ENCODE data around the gene WDR76.
"Not testable (repeated sequence)": the region's sequence is repeated elsewhere in the genome, so short reads cannot be mapped to it uniquely, and the experiment has no call there.

WDR76 gene

DNA sequence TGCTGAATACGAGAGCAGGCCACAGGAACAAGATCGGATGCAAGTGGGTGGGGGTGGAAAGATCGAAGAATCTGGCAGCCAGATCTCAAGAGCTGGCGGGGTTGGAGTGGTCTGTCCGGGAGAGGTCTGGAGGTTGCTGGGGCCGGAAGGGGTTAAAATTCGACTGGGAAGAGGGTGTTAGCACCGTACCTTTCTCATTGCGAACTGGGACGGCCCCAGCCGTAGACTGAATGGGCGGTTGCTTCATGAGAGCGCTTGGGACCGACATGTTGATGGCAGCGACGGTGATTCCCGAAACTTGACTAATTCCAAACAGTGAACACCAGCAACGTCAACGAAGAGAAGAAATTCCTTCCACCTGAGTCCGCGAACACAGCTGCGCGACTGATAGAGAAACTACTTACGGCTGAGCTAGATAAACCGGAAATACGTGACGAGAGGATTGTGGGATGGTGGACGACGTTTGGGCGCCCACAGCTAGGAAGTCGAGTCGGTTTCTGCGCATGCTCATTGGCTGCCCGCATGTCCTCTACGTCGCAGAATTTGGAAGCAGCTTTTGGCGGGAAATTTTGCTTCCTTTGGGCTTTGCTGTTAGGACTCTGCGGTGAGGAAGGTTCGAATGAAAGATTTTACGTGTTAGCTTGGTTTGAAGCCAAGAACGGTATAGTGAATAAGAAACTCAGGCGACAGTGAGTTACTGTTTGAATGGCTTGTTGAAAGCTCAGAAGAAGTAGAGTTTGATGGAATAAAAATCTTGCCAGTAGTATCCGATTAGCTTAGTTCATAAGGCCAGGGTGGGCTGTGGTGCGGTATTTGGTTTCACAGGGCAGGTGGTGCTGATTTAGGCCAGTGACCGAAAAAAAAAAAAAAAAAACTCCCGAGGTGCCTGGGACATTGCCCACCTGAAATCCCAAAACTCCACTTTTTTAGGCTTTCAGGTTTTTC lies 2.2 kb upstream of the WDR76 start, which contains the start of gene MFAP1:
TSS of gene MFAP1 (minus strand) at position 389 of the 945 bp plus-strand sequence. CDS start at position 268, 121 bp downstream.
- H3K4me3 ChIP-seq (ENCODE audit: low read depth, low read length), result peak within 1 kb of the TSS; percentile 95
- peak; percentile 99 for DNase-seq (ENCODE audit: low read depth)
- TF ChIP-seq, protein P1, sequence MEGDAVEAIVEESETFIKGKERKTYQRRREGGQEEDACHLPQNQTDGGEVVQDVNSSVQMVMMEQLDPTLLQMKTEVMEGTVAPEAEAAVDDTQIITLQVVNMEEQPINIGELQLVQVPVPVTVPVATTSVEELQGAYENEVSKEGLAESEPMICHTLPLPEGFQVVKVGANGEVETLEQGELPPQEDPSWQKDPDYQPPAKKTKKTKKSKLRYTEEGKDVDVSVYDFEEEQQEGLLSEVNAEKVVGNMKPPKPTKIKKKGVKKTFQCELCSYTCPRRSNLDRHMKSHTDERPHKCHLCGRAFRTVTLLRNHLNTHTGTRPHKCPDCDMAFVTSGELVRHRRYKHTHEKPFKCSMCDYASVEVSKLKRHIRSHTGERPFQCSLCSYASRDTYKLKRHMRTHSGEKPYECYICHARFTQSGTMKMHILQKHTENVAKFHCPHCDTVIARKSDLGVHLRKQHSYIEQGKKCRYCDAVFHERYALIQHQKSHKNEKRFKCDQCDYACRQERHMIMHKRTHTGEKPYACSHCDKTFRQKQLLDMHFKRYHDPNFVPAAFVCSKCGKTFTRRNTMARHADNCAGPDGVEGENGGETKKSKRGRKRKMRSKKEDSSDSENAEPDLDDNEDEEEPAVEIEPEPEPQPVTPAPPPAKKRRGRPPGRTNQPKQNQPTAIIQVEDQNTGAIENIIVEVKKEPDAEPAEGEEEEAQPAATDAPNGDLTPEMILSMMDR (IDR thresholded peaks at IDR 0.05; ENCODE audit: insufficient read depth, low read depth, low read length, missing control alignments), result no peak

DNA sequence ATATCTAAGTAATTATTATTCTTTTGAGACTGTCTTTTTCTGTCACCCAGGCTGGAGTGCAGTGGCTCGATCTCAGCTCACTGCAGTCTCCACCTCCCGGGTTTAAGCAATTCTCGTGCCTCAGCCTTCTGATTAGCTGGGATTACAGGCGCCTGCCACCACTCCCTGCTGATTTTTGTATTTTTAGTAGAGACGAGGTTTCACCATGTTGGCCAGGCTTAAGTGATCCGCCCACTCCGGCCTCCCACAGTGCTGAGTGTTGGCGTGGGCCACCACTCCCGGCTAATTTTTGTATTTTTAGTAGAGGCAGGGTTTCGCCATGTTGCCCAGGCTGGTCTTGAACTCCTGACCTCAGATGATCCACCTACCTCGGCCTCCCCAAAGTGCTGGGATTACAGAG lies 1.5 kb upstream of the WDR76 start:
- peak overlapping the region; percentile 95 for H3K4me3 ChIP-seq (ENCODE audit: low read depth, low read length)
- not testable (repeated sequence) for DNase-seq (ENCODE audit: low read depth)

DNA sequence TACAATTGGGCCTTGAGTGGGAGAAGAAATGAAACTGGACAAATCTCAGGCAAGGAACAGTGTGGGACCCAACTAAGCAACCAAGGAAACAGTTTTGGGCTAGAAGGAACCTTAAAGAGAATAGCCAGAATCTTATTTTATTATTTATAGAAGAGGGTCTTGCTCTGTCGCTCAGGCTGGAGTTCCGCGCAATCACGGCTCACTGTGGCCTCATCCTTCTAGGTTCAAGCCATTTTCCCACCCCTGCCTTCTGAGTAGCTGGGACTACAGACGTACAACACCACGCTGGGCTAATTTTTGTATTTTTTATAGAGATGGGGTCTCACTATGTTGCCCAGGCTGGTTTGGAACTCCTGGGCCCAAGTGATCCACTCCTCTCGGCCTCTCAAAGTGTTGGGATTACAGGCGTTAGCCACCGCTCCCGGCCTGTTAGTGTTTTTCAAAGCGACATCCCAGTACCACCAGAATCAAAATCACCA lies 734 bp upstream of the WDR76 start:
- H3K4me3 ChIP-seq (ENCODE audit: low read depth, low read length), result peak overlapping the region; percentile 61
- no peak for DNase-seq (ENCODE audit: low read depth)
- TF ChIP-seq, protein P1 (IDR thresholded peaks at IDR 0.05; ENCODE audit: insufficient read depth, low read depth, low read length, missing control alignments), result no peak

DNA sequence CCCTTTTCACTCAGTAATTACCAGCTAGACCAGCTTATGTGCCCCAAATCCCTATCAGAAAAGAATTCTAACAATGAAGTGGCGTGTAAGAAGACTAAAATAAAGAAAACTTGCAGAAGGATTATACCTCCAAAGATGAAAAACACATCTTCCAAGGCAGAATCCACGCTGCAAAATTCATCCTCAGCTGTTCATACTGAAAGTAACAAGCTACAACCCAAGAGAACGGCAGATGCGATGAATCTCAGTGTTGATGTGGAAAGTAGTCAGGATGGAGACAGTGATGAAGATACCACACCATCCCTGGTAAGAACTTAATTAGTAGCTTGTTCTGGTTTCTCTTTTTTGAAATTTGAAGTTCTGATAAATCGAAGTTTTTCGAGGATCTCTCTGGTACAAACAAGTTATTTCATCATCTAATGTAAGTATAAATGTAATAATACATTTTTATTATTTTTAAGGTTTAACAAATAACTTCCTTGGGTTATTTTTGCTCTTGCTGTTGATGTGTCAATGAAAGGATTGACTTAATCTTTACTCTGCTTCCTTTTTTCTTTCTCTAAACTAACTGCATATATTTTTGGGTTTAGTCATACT lies 1.4 kb downstream of the WDR76 start:
- peak overlapping the region; percentile 61 for H3K4me3 ChIP-seq (ENCODE audit: low read depth, low read length)

DNA sequence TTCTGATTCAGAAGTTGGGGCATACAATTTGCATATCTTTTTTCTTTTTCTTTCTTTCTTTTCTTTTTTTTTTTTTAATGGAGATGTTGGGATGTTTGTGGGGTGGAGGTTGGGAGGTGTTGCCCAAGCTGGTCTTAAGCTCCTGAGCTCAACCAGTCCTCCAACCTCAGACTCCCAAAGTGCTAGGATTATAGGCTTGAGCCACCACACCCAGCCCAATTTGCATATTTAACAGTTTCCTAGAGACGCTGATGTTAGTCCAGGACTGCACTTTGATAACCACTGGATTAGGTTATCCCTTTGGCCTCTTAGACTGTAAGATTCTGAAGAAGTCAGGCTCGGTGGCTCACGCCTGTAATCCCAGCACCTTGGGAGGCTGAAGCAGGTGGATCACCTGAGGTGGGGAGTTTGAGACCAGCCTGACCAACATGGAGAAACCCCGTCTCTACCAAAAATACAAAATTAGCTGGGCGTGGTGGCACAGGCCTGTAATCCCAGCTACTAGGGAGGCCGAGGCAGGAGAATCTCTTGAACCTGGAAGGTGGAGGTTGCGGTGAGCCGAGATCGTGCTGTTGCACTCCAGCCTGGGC lies 3.2 kb downstream of the WDR76 start:
- not testable (repeated sequence) for H3K4me3 ChIP-seq (ENCODE audit: low read depth, low read length); DNase-seq (ENCODE audit: low read depth)

More for the DNA sequence above, 1.4 kb downstream of the WDR76 start:
- TF ChIP-seq, protein P1 (IDR thresholded peaks at IDR 0.05; ENCODE audit: insufficient read depth, low read depth, low read length, missing control alignments), result no peak
- DNase-seq (ENCODE audit: low read depth), result peak; percentile 59

DNA sequence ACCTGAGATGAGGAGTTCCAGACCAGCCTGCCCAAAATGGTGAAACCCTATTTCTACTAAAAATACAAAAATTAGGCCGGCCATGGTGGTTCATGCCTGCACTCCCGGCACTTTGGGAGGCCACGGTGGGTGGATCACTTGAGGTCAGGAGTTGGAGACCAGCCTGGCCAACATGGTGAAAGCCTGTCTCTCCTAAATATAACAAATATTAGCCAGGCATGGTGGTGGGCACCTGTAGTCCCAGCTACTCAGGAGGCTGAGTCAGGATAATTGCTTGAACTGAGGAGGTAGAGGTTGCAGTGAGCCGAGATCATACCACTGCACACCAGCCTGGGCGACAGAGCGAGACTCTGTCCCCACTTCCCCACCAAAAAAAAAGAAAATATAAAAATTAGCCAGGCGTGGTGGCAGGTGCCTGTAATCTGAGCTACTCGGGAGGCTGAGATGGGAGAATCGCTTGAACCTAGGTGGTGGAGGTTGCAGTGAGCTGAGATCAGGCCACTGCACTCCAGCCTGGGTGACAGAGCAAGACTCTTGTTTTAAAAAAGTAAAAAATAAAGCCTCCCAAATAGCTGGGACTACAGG lies 4.0 kb downstream of the WDR76 start:
- H3K4me3 ChIP-seq (ENCODE audit: low read depth, low read length); DNase-seq (ENCODE audit: low read depth): not testable (repeated sequence)

DNA sequence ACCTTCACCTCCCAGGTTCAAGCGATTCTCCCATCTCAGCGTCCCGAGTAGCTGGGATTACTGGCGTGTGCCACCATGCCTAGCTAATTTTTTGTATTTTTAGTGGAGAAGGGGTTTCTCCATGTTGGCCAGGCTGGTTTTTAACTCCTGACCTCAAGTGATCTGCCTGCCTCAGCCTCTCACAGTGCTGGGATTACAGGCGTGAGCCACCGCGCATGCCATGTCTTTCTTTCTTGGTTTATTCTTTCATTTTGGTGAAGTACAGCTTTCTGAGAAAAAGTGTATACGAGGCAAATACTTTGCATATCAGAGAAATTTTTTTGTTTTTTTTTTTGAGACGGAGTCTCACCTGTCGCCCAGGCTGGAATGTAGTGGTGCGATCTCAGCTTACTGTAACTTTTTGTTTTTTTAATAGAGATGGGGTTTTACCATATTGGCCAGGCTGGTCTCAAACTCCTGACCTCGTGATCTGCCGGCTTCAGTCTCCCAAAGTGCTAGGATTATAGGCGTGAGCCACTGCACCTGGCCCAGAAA lies 4.8 kb downstream of the WDR76 start:
- DNase-seq (ENCODE audit: low read depth); H3K4me3 ChIP-seq (ENCODE audit: low read depth, low read length): not testable (repeated sequence)

DNA sequence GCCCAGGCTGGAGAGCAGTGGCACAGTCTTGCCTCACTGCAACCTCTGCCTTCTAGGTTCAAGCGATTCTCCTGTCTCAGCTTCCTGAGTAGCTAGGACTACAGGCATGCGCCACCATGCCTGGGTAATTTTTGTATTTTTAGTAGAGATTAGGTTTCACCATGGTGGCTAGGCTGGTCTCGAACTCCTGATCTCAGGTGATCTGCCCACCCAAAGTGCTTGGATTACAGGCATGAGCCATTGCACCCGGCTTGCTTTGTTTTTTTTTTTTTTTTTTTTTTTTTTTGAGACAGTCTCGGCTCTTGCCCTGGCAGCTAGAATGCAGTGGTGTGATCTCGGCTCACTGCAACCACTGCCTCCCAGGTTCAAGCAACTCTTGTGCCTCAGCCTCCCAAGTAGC lies 5.7 kb downstream of the WDR76 start:
- not testable (repeated sequence) for DNase-seq (ENCODE audit: low read depth); H3K4me3 ChIP-seq (ENCODE audit: low read depth, low read length)

DNA sequence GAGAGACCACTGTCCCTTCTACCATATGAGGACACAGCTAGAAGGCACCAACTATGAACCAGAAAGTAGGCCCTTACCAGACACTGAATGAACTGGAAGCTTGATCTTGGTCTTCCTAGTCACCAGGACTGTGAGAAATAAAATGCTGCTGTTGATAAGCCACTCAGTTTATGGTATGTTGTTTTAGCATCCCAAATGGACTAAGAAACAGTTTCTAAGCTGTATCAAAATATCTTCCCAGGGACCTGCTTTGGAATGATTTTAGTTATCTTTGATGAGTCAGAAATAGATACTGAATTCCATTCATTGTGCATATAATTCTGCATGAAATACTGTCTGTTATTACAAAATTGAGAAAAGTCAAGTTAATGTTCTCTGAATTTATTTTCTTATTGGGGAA lies 18.6 kb downstream of the WDR76 start:
- DNase-seq (ENCODE audit: low read depth), result no peak
- no peak overlapping the region for H3K4me3 ChIP-seq (ENCODE audit: low read depth, low read length)
- TF ChIP-seq, protein P1 (IDR thresholded peaks at IDR 0.05; ENCODE audit: insufficient read depth, low read depth, low read length, missing control alignments), result no peak
